Measurements from ENCODE around the gene ARID5B. TPM values are rescaled to one million over a fixed set of nuclear protein-coding genes. Genes with fewer than 3 reads are reported as not detected.
A peak's percentile ranks its signal among the peaks of the same experiment; 100 is the strongest.

ARID5B gene
- polyA plus RNA-seq, 3 donors = 1.00 to 2.5 (median 1.5) TPM

DNA sequence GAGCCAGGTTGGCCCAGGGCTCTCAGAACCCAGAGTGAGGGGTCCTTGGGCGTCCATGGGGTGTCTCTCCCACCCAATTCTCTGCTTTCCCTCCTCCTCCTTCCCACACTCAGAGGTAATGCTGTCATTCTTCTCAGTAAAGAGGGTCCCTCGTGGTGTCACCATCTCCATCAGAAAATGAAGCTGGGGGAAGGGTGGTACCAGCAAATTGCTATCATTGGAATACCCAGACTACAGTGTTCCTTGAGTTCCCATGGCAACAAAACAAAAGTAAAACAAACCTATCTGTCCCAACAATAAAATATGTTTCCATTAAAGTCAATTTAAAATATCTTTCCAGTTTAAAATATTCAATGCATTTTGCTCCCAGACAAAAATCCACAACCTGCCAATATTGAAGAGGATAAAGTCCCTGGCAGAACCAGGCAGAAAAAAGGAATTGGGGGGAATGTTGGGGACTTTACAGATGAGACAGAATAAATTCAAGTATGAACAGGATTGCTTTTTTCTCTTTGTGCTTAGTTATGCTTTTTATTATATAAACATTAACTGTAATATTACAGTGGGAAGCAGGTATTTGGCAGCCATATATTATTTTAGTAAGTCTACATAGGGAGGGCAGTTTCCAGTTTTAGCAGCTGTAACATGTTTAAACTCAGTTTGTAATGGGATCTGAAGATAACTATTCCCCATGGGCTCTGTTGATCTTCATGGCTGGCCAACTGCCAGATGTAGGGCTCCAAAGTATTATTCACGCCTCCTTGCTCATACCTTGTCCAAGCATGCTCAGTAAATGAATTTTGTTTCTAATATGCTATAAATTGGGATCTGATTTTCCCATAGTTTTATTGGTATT lies 182.1 kb downstream of the ARID5B start:
- H3K4me3 Mint-ChIP-seq = peak overlapping the region; percentile 64 to 75
- TF ChIP-seq, protein P1, sequence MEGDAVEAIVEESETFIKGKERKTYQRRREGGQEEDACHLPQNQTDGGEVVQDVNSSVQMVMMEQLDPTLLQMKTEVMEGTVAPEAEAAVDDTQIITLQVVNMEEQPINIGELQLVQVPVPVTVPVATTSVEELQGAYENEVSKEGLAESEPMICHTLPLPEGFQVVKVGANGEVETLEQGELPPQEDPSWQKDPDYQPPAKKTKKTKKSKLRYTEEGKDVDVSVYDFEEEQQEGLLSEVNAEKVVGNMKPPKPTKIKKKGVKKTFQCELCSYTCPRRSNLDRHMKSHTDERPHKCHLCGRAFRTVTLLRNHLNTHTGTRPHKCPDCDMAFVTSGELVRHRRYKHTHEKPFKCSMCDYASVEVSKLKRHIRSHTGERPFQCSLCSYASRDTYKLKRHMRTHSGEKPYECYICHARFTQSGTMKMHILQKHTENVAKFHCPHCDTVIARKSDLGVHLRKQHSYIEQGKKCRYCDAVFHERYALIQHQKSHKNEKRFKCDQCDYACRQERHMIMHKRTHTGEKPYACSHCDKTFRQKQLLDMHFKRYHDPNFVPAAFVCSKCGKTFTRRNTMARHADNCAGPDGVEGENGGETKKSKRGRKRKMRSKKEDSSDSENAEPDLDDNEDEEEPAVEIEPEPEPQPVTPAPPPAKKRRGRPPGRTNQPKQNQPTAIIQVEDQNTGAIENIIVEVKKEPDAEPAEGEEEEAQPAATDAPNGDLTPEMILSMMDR (IDR thresholded peaks at IDR 0.05) = no peak
- peak overlapping the region; percentile 55 to 91 for H3K27ac ChIP-seq (ENCODE audit: low read depth in 1 of 2, low read length in 2 of 2)
- WGBS (ENCODE audit: insufficient coverage) = 0% methylated on average over 1 of the region's 3 CpGs
- intact Hi-C loops (cut with micrococcal nuclease) = no loop called here
- no peaks in the 10 kb centered on the region for H3K27me3 ChIP-seq (ENCODE audit: control insufficient read depth in 2 of 2, insufficient read depth in 2 of 2, low read length in 2 of 2)
- no peaks in the 10 kb centered on the region for H3K9me3 ChIP-seq (replicated peaks in 1 of 2; ENCODE audit: control insufficient read depth in 1 of 2, insufficient read depth in 1 of 2, low read length in 2 of 2)
- peaks cover 25 to 27% of the 10 kb centered on the region in 2 donors for H3K36me3 Mint-ChIP-seq
- H3K36me3 ChIP-seq (replicated peaks in 1 of 2; ENCODE audit: control insufficient read depth in 1 of 2, insufficient read depth in 2 of 2, low read length in 2 of 2) = peaks cover 4 to 18% of the 10 kb centered on the region in 2 donors
- H3K4me2 ChIP-seq (replicated peaks; ENCODE audit: extremely low read depth, low read length, poor library complexity, severe bottlenecking) = peak overlapping the region; percentile 59
- no peaks in the 10 kb centered on the region for H3K27me3 Mint-ChIP-seq (ENCODE audit: low read depth in 3 of 3)
- no peaks in the 10 kb centered on the region for H3K79me2 ChIP-seq (ENCODE audit: insufficient read depth, low read length)
- peaks cover 34% of the 10 kb centered on the region for H3K4me1 Mint-ChIP-seq
- H3K4me1 ChIP-seq (ENCODE audit: control insufficient read depth in 1 of 2, insufficient read depth in 2 of 2, low read length in 2 of 2) = peaks cover 27 to 34% of the 10 kb centered on the region in 2 donors
- H3K9me3 Mint-ChIP-seq = no peaks in the 10 kb centered on the region
- no peaks in the 10 kb centered on the region for H4K20me1 ChIP-seq (ENCODE audit: insufficient read depth, low read length)
- peak overlapping the region; percentile 60 for H2AFZ ChIP-seq (ENCODE audit: insufficient read depth, low read depth, low read length, poor library complexity, severe bottlenecking)
- peak overlapping the region; percentile 87 to 97 (median 92) for H3K27ac Mint-ChIP-seq
- peak overlapping the region in 2 of 3 experiments; percentile 51 to 59 for H3K4me3 ChIP-seq (replicated peaks in 1 of 3; ENCODE audit: low read depth in 2 of 3, low read length in 3 of 3)
- peak; percentile 13 to 42 (median 21) for DNase-seq
- H3K9ac ChIP-seq (ENCODE audit: insufficient read depth, low read length, poor library complexity, severe bottlenecking) = peak overlapping the region; percentile 65

DNA sequence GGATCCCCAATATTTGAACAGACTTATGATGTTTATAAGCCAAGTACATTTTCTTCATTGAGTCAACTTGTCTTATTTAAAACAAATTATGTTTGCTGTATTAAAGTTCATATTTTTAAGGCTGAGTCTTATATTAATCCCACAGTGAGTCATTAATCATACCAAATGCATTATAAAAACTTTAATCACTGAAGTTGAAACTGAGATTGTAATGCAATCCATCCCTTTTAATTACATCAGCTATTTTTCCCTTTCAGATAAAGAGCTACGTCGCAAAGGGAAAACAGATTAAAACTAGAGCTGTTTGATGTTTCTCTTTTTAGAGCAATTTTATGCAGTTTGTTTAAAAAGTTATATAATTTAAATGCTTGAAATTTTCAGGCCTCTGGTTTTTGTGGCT lies 183.0 kb downstream of the ARID5B start:
- Mint-ChIP-seq H3K36me3 (peaks cover 26 to 28% of the 10 kb centered on the region in 2 donors), H3K27me3 (ENCODE audit: low read depth in 3 of 3) (no peaks in the 10 kb centered on the region), H3K4me1 (peaks cover 34% of the 10 kb centered on the region), H3K9me3 (peaks cover 0 to 2% (median 0%) of the 10 kb centered on the region in 7 donors), H3K4me3 (no peak overlapping the region), H3K27ac (peak overlapping the region in 3 of 7 donors; percentile 52 to 70 (median 69))
- no peaks in the 10 kb centered on the region for H3K79me2 ChIP-seq (ENCODE audit: insufficient read depth, low read length)
- H3K4me2 ChIP-seq (replicated peaks; ENCODE audit: extremely low read depth, low read length, poor library complexity, severe bottlenecking) = no peak overlapping the region
- peaks cover 27 to 34% of the 10 kb centered on the region in 2 donors for H3K4me1 ChIP-seq (ENCODE audit: control insufficient read depth in 1 of 2, insufficient read depth in 2 of 2, low read length in 2 of 2)
- TF ChIP-seq, protein P1 (IDR thresholded peaks at IDR 0.05) = no peak
- intact Hi-C loops (cut with micrococcal nuclease) = no loop called here
- H4K20me1 ChIP-seq (ENCODE audit: insufficient read depth, low read length) = no peaks in the 10 kb centered on the region
- H3K9ac ChIP-seq (ENCODE audit: insufficient read depth, low read length, poor library complexity, severe bottlenecking) = no peak overlapping the region
- H3K27ac ChIP-seq (ENCODE audit: low read depth in 1 of 2, low read length in 2 of 2) = no peak overlapping the region
- no peak for DNase-seq
- H2AFZ ChIP-seq (ENCODE audit: insufficient read depth, low read depth, low read length, poor library complexity, severe bottlenecking) = no peak overlapping the region
- WGBS (ENCODE audit: insufficient coverage) = no CpG with 5 or more reads among the region's 2 CpGs
- H3K36me3 ChIP-seq (replicated peaks in 1 of 2; ENCODE audit: control insufficient read depth in 1 of 2, insufficient read depth in 2 of 2, low read length in 2 of 2) = peaks cover 4 to 19% of the 10 kb centered on the region in 2 donors
- H3K4me3 ChIP-seq (replicated peaks in 1 of 3; ENCODE audit: low read depth in 2 of 3, low read length in 3 of 3) = no peak overlapping the region
- H3K9me3 ChIP-seq (replicated peaks in 1 of 2; ENCODE audit: control insufficient read depth in 1 of 2, insufficient read depth in 1 of 2, low read length in 2 of 2) = no peaks in the 10 kb centered on the region
- no peaks in the 10 kb centered on the region for H3K27me3 ChIP-seq (ENCODE audit: control insufficient read depth in 2 of 2, insufficient read depth in 2 of 2, low read length in 2 of 2)
